ENCODE measurements around the gene SPOCK1.

SPOCK1 gene

DNA sequence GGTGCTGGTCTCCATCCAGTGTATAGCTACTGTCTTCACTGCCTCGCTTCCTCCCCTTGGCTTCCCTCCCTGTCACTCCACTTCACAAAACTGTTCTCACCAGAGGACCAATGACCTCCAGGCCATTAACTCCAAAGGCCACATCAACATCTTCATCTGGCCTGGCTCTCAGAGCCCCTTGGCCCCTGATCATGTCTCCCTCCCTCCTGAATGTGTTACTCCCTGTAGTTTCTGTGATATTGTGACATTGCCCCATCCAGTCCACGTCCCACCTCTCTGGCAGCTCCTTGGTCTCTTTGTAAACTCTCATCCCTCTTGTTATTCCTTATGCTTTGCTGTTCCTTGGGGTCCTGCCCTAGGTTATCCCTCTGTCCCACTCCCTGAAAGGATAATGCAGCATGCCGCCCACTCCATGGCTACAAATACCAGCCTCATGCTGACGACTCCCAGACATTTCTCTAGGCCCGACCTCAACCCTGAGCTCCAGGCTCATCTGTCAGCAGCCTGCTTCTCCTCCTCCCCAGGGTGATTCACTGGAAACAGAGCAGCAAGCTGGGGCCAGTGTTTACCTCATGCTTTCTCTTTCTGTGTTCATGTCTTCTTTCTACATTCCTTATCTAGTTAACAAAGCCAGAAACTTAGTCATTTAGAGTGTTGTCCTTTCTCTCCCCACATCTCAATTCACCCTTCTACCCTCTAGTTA lies 312.2 kb downstream of the SPOCK1 start:
- no peak for DNase-seq

GRCh38 chr5:137185193-137185592 lies 313.9 kb downstream of the SPOCK1 start:
- DNase-seq, result no peak

GRCh38 chr5:137184734-137185133 lies 314.4 kb downstream of the SPOCK1 start:
- DNase-seq, result no peak

GRCh38 chr5:137182576-137182975 lies 316.6 kb downstream of the SPOCK1 start:
- no peak for DNase-seq

GRCh38 chr5:137181667-137182066 lies 317.5 kb downstream of the SPOCK1 start:
- DNase-seq, result no peak

DNA sequence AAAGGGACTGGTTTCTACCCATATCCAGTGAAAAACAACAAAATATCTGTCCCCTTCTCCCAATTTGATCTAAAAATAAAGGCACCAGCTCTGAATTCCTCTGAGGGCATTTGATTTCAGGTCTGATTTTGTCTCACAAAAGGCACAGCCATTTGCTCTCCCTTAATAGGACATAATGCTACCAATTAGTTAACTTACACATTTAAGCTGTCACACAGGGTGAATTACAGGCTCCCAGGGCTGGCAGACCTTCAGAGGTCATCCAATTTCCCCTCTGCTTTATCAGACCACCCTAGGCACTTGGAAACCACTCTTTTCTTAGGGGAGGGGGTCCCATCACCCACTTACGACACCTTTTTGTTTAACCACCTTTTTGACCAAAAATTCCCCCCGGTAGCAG lies 319.9 kb downstream of the SPOCK1 start:
- DNase-seq, result no peak

DNA sequence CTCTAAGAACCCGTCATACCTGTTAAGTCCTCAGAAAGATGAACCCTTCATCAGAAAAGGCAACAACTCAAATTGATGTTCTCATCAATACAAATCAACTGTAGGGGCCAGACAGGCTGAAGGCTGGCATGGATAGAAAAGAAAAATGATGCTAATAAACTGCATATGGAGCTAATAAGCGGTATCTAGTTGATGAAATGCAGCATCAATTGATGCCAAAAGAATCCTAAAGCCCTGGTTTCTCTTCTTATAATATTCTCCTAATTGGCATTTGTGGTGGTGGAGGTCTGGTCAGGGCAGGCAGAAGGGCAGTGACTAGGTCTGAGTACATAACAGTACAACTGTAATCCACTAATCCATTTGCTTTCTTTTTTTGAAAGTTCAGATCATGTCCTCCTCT lies 322.5 kb downstream of the SPOCK1 start:
- no peak for DNase-seq

DNA sequence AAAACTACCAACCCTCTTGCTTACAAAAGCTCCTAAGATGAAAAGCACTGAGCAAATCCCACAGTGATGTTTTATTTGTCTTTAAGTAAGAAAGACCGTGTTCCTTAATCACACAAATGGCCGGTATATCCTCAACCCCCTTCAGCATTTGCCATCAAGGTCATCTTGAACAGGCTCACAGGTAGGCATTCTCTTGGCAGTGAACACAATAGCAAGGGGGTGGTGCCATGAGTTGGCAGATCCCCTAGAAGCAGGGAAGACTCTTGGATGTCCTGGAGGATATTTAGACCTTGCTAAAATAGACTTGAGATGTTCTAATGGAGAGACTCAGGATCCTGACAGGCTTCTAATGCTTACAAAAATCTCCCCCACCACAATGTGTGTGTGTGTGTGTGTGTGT lies 323.0 kb downstream of the SPOCK1 start:
- DNase-seq, result no peak

GRCh38 chr5:137174196-137174595 lies 324.9 kb downstream of the SPOCK1 start:
- DNase-seq, result no peak

DNA sequence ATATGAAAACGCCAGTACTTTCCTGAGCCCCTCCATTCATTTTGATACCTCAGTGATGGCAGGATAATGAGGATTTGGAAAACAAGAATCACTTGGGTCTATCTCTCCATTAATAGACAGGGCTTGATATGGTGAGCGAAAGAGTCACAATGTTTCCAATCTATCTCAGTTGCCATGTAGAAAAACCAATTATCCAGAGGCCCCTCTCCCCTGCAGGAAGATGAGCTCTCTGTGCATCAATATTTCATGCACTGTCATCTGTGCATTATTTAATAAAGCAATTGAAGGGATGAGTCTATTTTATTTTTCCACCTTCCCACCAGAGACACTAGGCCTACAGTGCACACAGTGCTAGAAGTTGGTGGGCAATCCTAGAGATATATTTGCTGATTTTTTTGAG lies 326.9 kb downstream of the SPOCK1 start:
- DNase-seq, result no peak

DNA sequence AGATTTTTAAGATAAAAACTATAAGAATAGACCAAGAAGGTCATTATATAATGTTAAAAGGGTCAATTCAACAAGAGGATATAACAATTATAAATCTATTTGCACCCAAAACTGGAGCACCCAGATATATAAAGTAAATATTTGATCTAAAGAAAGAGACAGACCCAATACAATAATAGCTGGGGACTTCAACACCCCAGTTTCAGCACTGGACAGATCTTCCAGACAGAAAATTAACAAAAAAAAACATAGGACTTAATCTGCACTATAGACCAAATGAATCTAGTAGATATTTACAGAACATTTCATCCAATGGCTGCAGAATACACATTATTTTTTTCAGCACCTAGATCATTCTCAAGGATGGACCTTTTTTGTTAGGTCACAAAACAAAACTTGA lies 331.9 kb downstream of the SPOCK1 start:
- no peak for DNase-seq

DNA sequence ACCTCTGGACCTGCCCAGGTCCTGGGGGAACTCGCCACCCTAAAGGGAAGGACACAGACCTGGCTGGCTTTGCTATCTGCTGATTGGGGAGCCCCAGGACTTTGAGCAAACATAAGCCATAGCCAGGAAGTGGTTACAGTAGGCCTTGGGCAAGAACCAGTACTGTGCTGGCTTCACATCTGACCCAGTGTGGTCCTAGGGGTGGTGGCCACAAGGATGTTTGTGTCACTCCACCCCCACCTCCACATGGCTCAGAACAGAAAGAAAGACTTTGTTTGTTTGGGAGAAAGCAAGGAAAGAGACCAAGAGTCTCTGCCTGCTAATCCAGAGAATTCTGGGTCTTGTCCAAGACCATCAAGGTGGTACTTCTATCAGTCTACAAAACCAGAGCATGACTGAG lies 334.2 kb downstream of the SPOCK1 start:
- DNase-seq, result no peak

DNA sequence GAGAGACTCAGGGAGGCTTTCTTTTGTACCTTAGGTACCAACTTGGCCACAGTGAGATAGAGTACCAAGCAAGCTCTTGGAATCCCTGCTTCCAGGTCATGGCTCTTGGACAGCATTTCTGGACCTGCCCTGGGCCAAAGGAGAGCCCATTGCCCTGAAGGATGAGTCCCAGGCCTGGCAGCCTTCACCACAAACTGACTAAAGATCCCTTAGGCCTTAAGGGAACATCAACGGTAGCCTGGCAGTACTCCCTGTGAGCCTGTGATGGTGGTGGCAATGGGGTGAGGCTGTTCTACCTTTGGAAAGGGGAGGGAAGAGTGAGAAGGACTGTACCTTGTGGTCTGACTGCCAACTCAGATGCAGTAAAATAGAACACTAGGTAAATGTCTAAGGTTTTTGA lies 334.6 kb downstream of the SPOCK1 start:
- no peak for DNase-seq

DNA sequence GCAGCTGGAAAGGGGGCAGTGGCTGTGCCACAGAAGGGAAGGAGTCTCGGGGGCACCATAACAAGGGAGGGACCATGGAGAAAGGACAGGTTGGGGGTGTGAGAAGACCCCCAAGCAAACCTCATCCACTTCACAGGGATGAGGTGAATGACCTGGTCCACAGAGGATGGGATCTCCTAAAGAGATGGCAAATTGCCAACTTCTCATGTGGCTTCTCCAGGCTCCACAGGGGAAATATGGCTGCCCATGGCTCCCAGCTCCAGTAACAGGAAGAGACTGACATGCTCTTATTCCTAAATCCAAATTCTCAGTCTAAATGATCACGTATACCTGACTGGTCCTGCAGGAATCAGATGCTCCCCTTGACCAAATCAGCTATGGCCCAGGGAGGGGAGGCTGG lies 340.4 kb downstream of the SPOCK1 start:
- no peak for DNase-seq

GRCh38 chr5:137156180-137156579 lies 342.9 kb downstream of the SPOCK1 start:
- DNase-seq, result no peak

DNA sequence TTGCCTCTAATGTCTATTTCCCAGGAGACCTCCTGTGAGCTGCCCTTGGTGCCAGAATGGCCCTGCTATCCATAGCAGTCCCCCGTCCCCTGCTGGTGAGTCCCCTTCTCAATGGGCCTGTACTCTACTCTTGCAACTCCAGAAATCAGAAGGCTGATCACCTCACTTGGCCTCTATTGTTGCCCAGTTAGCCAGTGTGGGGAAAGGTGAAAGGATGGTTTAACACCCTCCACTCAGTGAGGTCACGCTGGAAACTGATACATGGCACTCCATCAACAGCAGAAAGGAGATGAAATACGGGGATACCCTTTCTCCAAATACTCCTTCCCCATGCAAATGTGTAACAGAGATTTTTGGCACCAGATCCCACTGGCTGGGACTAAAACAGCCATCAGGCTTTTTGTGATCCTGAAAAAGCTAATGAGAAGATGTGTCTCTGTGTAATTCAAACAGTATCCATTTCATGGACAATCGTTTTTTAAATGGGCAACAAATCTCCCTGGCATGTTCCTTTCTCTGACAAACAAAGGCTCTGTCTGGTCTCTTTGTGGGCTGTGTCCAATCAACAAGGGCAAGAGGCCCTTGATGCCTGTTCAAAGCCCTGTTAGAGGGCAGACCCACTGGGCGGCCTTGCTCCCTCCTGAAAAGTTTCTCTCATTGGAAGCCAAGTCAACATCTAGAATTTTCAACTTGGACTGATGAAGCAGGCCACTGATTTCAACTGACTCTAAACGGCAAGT lies 343.7 kb downstream of the SPOCK1 start:
- DNase-seq, result peak in 1 of 2 experiments; percentile 5

DNA sequence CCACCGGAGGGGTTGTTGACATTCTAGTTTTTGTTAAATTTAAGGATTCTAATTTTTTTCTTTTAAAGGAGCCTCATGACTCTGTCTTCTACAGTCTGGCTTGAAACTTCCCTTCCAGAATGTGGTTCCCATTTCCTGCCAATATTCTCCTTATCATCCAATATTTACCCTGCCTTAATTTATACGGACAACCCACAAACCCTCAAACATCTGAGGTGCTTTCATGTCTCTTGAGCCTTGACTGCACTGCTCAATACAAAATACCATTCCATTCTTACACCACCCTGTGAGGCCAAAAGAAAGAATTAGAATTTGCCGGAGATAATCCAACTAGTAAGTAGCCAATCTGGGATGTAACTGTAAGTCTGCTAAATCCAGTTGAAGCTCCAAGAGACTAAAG lies 346.5 kb downstream of the SPOCK1 start:
- DNase-seq, result no peak

DNA sequence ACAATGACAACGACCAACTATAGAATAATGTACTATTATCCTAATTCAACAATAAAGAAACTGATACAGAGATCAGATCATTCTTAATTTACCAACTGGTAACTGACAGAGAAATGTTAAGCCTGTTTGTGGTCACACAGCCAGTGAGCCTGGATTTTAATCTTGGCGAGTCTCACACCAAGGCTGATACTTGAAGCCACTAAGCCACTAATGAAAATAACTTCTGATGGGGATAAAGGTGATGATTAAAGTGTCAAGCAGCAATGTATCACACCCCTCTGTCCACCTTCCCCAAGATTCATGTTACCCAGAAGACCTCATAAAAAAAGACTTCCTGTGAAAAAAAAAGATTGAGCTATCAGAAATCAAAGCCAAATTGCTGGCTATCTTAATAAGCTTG lies 350.5 kb downstream of the SPOCK1 start:
- DNase-seq, result no peak

- no peak for DNase-seq
Observed at GRCh38 chr5:137148159-137148558, 351.0 kb downstream of the SPOCK1 start.

- DNase-seq, result no peak
Observed at GRCh38 chr5:137147346-137147745, 351.8 kb downstream of the SPOCK1 start.

DNA sequence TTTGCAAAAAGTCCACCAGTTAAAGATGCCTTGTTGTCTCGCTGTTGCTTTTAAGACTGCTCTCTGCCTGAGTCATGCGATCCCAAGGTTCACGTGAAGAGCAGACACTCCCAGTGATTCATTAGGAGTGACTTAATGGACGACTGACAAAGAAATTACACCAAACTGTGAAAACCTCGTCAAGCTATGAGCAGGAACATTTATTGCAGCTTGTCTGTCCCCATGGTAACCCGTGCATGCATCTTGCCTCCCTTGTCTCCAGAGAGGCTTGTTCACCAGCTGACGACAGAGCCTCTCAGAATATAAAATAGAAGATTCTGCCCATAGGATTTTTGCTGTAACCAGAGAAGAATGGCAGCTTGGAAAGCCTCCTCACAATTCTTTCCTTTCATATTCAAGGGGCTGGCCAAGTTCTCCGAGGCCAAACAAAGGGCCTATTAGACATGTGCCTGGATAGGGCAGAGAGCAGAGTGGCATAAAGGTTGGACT lies 352.7 kb downstream of the SPOCK1 start:
- no peak for DNase-seq

DNA sequence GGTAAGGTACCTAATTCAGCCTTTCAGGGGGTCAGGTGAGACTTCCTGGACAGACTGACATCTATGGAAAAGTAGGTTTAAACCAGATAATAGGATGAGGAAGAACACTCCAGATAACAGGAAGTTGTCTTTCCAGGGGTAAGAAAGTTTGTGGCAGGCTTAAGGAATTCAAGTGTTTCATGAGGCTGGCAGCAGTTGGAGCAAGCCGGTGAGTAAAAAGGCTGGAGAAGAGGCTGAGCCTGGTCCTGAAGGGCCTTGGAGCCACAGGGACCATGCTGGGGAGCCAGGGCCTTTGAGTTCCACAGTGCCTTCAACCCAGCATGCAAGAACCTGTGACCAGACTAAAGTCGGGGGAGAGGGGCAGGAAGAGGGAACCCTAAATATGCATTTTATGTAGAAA lies 353.4 kb downstream of the SPOCK1 start:
- DNase-seq, result no peak

- no peak for DNase-seq
Observed at GRCh38 chr5:137144656-137145055, 354.5 kb downstream of the SPOCK1 start.

DNA sequence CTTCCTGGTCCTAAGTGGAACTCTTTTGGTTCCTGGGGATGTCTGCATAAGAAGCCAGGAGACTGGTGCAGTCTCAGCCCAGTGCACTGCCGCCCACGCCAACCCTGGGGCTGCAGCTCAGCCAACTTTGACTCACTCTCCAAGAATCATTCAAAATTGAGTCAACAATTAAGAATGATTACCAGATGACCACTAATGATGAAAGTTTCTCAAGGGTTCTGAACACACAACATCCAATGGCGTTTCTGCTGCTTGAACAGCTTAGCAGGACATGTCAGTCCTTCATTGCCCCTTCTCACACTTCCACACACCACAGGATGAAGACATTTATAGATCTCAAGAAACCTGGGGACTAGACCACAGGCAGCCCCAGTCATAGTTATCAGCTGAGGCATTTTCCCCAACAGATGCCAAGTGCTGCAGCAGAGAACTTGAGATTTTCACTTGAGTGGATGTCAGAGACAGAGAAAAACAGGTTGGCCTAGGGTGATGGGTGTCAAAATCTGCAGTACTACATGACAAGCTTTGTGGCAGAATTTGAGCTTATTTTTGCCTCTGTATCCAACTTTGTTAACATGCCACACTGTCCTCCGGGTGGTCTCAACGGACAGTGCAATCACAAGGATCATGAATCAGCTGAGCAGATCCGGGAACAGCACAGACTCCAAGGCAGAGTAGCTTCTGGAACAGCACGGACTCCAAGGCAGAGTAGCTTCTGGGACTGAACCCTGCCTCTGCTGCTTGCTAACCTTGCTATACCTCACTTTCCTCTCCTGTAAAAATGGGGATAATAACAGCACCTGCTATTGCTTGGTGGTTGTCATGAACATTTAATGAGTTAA lies 356.1 kb downstream of the SPOCK1 start:
- no peak for DNase-seq

Measured in SHP77 (cell line).